ENCODE data around the gene ACTN3.
"Not testable (repeated sequence)": the region's sequence is repeated elsewhere in the genome, so short reads cannot be mapped to it uniquely, and the experiment has no call there.

ACTN3 gene

DNA sequence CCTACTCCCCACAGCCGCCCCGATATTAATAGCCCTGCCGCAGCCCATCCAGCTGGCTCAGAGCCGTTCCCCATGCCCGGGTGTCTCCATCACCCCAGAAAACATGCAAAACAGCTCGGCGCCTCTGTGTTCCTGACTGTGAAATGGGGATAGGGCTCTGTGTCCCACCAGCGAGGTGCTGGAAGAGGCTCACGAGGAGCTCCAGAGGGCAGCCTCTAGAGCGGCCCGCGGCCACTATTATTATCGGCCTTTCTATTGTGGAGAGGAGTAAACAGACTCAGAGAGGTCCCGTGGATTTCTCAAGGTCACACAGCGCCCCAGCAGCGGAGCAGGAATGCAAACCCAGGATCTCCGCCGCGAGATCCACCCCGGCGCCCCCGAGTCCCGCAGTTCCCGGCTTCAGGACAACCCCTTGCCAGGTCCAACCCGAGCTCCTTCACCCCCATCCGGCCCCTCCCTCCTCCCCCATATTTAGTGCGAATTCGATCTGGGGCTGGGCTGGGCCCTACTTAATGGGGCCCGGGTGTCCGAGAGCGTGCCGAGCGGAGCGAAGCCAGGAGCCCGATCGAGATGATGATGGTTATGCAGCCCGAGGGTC, at the start of gene ACTN3:
ACTN3 (plus strand) TSS at position 536 of the 598 bp plus-strand sequence; CDS start at position 571, 35 bp downstream.
- DNase-seq, result peak; percentile 62

- DNase-seq, result no peak
Measured at GRCh38 chr11:66497206-66497605, 49.5 kb upstream of the ACTN3 start.

- no peak for DNase-seq
Measured at GRCh38 chr11:66498506-66498905, 48.2 kb upstream of the ACTN3 start.

- no peak for DNase-seq
Measured at GRCh38 chr11:66505276-66505816, 41.4 kb upstream of the ACTN3 start.

DNA sequence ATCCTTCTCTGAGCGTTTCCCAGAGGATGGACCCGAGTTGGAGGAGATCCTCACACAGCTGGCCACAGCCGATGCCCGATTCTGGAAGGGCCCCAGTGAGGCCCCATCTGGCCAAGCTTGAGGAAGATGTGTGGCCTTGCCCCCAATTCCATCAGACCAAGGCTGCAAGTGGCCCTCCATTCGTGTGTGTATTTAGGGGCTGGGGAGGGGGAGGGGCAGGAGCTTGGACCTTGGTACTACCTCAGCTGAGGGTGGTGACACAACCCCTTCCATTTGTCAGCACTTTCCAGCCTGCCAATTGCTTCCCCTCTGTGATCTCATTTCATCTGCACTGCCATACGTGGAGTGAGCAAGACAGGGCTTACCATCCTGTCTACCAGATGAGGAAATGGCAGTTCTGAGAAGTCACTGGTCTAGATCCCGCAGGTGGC, 37.6 kb upstream of the ACTN3 start:
- no peak for DNase-seq

DNA sequence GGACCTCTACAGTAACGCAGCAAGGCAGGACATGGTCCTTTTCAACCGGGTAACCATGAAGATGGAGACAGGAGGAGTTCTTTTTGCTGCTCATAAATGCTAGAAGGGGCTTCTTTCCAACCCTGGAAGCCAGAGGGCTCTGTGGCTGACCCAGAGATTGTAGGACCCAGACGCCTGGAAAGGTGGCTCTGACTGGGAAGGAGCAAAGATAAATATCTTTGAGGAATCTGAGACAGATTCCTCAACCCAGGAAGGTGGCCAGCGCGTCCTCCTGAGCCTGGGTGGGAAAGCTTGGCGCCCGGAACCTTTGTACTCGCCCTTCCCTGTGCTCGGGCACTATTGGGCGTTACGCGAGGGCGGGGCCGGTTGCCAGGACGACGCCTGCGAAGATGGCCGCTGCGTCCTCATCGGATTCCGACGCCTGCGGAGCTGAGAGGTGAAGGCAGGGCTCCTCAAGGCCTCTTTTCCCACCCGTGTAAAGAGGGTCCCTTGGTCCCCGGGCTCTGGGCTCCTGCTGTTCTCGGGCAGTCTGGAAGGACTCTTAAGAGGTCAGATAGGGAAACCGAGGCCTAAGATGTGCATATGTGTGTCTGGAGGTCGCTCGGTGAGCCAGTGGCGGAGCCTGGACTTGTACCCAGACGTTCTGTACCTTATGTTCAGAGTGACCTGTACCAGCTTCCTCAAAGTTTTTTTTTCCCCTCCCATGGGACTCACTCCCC, 36.3 kb upstream of the ACTN3 start, which contains the start of gene BBS1:
BBS1 (plus strand) TSS at position 365 of the 719 bp plus-strand sequence; CDS start at position 390, 25 bp downstream.
- peak; percentile 92 for DNase-seq

DNA sequence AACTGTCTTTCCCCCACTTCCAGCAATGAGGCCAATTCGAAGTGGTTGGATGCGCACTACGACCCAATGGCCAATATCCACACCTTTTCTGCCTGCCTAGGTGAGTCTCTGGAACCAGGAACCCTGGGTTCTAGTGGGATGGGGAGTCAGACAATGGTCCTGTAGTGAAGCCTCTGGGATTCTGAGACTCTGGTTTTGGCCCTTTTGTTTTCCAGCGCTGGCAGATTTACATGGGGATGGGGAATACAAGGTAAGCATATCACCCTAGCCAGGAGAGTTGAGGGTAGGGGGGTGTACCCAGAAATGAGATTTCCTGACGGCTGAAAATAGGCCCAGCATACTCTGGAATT, 35.7 kb upstream of the ACTN3 start:
- DNase-seq, result no peak

- no peak for DNase-seq
Measured at GRCh38 chr11:66523611-66524010, 23.1 kb upstream of the ACTN3 start.

- DNase-seq, result no peak
Measured at GRCh38 chr11:66524304-66525040, 22.2 kb upstream of the ACTN3 start.

GRCh38 chr11:66529069-66529468, 17.6 kb upstream of the ACTN3 start:
- DNase-seq, result no peak

GRCh38 chr11:66529655-66530054, 17.0 kb upstream of the ACTN3 start:
- DNase-seq, result no peak

GRCh38 chr11:66530927-66531709, 15.6 kb upstream of the ACTN3 start:
- no peak for DNase-seq

DNA sequence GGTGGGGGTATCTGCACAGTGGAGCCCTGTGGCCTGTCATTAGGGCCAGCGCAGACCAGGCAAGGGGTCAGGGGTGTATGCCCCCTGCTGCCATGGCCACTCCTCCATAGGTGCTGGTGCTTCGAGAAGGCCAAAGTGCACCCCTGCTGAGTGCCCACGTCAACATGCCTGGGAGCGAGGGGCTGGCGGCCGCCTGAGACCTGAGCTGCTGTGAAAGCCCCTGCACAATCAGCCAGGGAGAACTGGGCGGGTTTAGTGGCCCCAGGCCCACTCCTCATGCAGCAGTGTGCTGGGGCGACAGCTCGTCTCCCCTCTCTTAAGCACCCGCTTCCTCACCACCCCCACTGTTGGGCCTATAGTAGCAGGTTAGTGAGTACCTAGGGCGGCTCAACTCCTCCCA, 14.9 kb upstream of the ACTN3 start:
- DNase-seq, result no peak

GRCh38 chr11:66532784-66533183, 13.9 kb upstream of the ACTN3 start:
- DNase-seq, result no peak

DNA sequence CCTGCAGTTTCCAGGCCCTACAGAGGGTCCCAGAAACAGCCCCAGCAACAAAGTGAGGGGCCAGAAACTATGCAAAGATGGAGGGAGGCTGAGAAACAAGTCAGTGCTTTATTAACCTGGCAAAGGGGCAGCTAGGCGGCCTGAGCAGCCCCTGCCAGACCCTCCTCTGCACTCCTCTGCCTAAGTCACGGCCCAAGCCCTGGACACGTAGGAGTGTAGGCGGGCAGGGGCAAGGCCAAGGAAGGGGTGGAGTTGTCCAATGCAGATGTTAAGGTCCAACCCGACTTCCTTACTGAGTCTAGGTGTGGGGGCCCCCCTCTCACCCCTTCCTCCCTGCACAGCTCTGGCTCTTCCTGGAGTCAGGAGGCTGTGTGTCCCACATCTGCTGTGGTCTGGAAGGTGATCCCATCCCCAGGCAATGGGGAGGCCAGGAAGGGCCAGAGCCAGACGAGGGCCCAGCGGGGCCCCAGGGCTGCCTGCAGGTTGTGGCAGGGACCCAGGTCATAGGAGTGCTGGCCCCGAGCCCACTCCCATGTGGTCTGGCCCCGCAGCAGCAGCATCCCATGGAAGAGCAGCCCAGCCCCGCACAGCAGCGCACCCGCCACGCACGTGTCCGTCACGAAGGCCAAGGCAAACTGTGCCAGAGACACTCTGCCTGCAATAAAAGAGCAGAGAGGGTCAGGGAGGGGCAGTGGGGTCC, 7.4 kb upstream of the ACTN3 start:
- no peak for DNase-seq

DNA sequence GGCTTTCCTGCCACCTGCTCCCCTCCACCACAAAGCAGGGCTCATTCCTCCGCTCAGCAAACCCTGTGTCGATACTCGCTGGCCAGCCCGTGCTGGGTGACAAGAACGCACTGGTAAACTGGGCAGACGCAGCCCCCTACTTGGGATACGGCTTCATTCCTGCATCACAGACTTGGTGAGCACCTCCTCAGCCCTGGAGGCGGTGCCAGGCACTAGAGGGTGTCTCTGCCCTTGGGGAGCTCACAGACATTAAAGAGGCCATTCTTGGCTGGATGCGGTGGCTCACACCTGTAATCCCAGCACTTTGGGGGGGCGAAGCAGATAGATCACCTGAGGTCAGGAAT, 6.9 kb upstream of the ACTN3 start:
- no peak for DNase-seq

DNA sequence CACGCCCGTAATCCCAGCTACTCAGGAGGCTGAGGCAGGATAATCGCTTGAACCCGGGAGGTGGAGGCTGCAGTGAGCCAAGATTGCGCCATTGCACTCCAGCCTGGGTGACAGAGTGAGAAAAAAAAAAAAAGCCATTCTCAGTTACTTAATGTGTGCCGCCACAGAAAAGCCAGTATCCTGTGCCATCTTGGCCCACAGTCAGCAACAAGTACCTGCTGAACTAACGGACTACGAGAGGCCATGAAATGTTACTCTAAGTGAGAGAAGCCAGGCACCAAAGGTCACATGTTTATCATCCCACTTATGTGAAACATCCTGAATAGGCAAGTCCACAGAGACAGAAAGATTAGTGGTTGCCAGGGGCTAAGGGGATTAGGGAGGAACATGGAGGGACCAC, 6.1 kb upstream of the ACTN3 start:
- DNase-seq, result not testable (repeated sequence)

- DNase-seq, result no peak
Measured at GRCh38 chr11:66541892-66542291, 4.8 kb upstream of the ACTN3 start.

GRCh38 chr11:66542362-66542761, 4.3 kb upstream of the ACTN3 start:
- DNase-seq, result no peak

GRCh38 chr11:66543263-66544107, 3.2 kb upstream of the ACTN3 start:
- peak; percentile 82 for DNase-seq

- DNase-seq, result not testable (repeated sequence)
Measured at GRCh38 chr11:66544952-66545351, 1.8 kb upstream of the ACTN3 start.

Measured in femur (tissue), 1 donor.